ENCODE measurements around the gene DAAM2. TPM values are rescaled to one million over a fixed set of nuclear protein-coding genes. Genes with fewer than 3 reads are reported as not detected.

Gene DAAM2
- total and polyA plus RNA-seq, 4 experiments from 2014 or later, result not detected

DNA sequence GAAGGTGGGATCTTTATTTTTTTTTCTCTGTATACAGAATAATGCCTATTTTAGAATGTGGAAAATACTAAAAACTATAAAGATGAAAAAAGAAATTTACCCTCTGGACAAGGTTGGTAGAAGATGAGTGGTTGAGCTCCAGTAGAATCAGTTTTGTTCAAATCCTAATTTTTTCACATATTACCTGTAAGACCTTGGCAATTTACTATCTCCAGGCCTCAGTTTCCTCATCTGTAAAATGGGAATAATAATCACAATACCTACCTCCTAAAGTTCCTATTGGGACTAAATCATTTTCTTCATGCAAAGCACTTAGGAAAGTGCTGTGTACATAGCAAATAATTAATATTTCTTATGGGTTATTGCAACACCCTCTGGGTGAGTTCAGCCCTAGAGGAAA is 28.4 kb downstream of the DAAM2 start:
- Histone ChIP-seq H3K27ac (ENCODE audit: low read depth, low read length) (no peak overlapping the region), H3K9me3 (ENCODE audit: control insufficient read depth in 1 of 2, low read length in 2 of 2) (no peaks in the 10 kb centered on the region), H3K4me3 (ENCODE audit: low read length in 2 of 2) (no peak overlapping the region), H3K36me3 (ENCODE audit: insufficient read depth, low read length) (no peaks in the 10 kb centered on the region), H3K27me3 (ENCODE audit: insufficient read depth, low read length) (no peaks in the 10 kb centered on the region), H3K4me1 (ENCODE audit: insufficient read depth, low read length) (no peaks in the 10 kb centered on the region)
- CTCF ChIA-PET (ENCODE audit: partially characterized antibody), result no interaction called here
- no peaks in the 10 kb centered on the region for H3K9me3 Mint-ChIP-seq
- H3K4me1 Mint-ChIP-seq, result no peaks in the 10 kb centered on the region
- no peak overlapping the region for H3K27ac Mint-ChIP-seq
- intact Hi-C loops (cut with micrococcal nuclease), result no loop called here
- H3K4me3 Mint-ChIP-seq, result no peak overlapping the region
- POLR2A ChIA-PET (ENCODE audit: partially characterized antibody), result no interaction called here
- H3K36me3 Mint-ChIP-seq, result no peaks in the 10 kb centered on the region
- H3K27me3 Mint-ChIP-seq, result no peaks in the 10 kb centered on the region
- no peak for DNase-seq

DNA sequence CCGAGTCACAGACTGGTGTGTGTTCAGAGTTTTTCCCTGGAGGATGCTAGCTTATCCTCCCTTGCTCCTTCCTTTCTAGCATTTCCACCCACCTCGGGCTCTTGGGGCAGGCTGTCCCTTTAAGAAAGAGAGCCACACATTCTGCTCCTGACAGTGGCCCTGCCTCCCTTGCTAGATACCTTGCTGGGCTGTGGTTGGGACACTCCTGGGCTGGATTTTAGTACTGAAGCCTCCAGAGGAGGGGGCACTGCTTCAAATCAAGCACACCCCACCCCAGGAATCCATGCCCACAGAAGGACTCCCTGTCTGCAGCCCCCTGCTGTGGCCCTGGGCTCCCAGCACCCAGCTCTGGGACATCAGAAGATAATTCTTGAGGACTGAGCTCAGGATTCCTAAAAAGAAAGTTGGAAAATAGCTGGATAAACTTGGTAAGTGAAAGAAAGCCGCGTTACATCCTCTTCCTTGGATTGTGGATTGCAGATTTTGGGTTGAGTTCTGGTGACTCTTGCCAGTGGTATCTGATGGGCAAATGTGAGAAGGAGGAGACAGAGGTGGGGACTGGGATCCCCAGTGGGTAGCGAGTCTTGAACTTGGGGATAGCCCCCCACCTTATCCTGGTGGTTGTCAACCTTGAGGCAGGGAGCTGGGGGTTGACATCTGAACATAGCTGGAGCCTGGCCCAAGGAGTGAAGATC is 29.0 kb downstream of the DAAM2 start:
- Histone ChIP-seq H3K36me3 (ENCODE audit: insufficient read depth, low read length) (no peaks in the 10 kb centered on the region), H3K27me3 (ENCODE audit: insufficient read depth, low read length) (no peaks in the 10 kb centered on the region), H3K9me3 (ENCODE audit: control insufficient read depth in 1 of 2, low read length in 2 of 2) (no peaks in the 10 kb centered on the region), H3K4me1 (ENCODE audit: insufficient read depth, low read length) (no peaks in the 10 kb centered on the region), H3K4me3 (ENCODE audit: low read length in 2 of 2) (no peak overlapping the region), H3K27ac (ENCODE audit: low read depth, low read length) (no peak overlapping the region)
- Mint-ChIP-seq H3K4me3 (no peak overlapping the region), H3K27ac (no peak overlapping the region), H3K36me3 (no peaks in the 10 kb centered on the region), H3K9me3 (no peaks in the 10 kb centered on the region), H3K27me3 (no peaks in the 10 kb centered on the region), H3K4me1 (no peaks in the 10 kb centered on the region)
- intact Hi-C loops (cut with micrococcal nuclease), result no loop called here
- no peak for DNase-seq
- CTCF ChIA-PET (ENCODE audit: partially characterized antibody), result no interaction called here
- POLR2A ChIA-PET (ENCODE audit: partially characterized antibody), result no interaction called here

GRCh38 chr6:39821742-39822532 is 29.8 kb downstream of the DAAM2 start:
- H3K4me3 Mint-ChIP-seq, result no peak overlapping the region
- no peaks in the 10 kb centered on the region for H3K36me3 Mint-ChIP-seq
- no peaks in the 10 kb centered on the region for H3K36me3 ChIP-seq (ENCODE audit: insufficient read depth, low read length)
- no peak overlapping the region for H3K27ac ChIP-seq (ENCODE audit: low read depth, low read length)
- H3K27ac Mint-ChIP-seq, result no peak overlapping the region
- no peaks in the 10 kb centered on the region for H3K27me3 ChIP-seq (ENCODE audit: insufficient read depth, low read length)
- ChIA-PET CTCF (ENCODE audit: partially characterized antibody) (no interaction called here), POLR2A (ENCODE audit: partially characterized antibody) (no interaction called here)
- peaks cover 0 to under 1% of the 10 kb centered on the region in 2 donors for H3K27me3 Mint-ChIP-seq
- intact Hi-C loops (cut with micrococcal nuclease), result no loop called here
- no peaks in the 10 kb centered on the region for H3K9me3 ChIP-seq (ENCODE audit: control insufficient read depth in 1 of 2, low read length in 2 of 2)
- no peak for DNase-seq
- H3K4me1 Mint-ChIP-seq, result no peaks in the 10 kb centered on the region
- H3K4me3 ChIP-seq (ENCODE audit: low read length in 2 of 2), result no peak overlapping the region
- no peaks in the 10 kb centered on the region for H3K9me3 Mint-ChIP-seq
- no peaks in the 10 kb centered on the region for H3K4me1 ChIP-seq (ENCODE audit: insufficient read depth, low read length)

GRCh38 chr6:39822846-39823815 is 31.0 kb downstream of the DAAM2 start:
- Histone ChIP-seq H3K27ac (ENCODE audit: low read depth, low read length) (no peak overlapping the region), H3K27me3 (ENCODE audit: insufficient read depth, low read length) (no peaks in the 10 kb centered on the region), H3K9me3 (ENCODE audit: control insufficient read depth in 1 of 2, low read length in 2 of 2) (no peaks in the 10 kb centered on the region), H3K4me3 (ENCODE audit: low read length in 2 of 2) (no peak overlapping the region), H3K4me1 (ENCODE audit: insufficient read depth, low read length) (no peaks in the 10 kb centered on the region), H3K36me3 (ENCODE audit: insufficient read depth, low read length) (no peaks in the 10 kb centered on the region)
- intact Hi-C loops (cut with micrococcal nuclease), result no loop called here
- DNase-seq, result no peak
- H3K4me1 Mint-ChIP-seq, result no peaks in the 10 kb centered on the region
- peaks cover 0 to 7% of the 10 kb centered on the region in 2 donors for H3K27me3 Mint-ChIP-seq
- no peak overlapping the region for H3K4me3 Mint-ChIP-seq
- no peak overlapping the region for H3K27ac Mint-ChIP-seq
- POLR2A ChIA-PET (ENCODE audit: partially characterized antibody), result no interaction called here
- H3K36me3 Mint-ChIP-seq, result no peaks in the 10 kb centered on the region
- CTCF ChIA-PET (ENCODE audit: partially characterized antibody), result no interaction called here
- H3K9me3 Mint-ChIP-seq, result no peaks in the 10 kb centered on the region

DNA sequence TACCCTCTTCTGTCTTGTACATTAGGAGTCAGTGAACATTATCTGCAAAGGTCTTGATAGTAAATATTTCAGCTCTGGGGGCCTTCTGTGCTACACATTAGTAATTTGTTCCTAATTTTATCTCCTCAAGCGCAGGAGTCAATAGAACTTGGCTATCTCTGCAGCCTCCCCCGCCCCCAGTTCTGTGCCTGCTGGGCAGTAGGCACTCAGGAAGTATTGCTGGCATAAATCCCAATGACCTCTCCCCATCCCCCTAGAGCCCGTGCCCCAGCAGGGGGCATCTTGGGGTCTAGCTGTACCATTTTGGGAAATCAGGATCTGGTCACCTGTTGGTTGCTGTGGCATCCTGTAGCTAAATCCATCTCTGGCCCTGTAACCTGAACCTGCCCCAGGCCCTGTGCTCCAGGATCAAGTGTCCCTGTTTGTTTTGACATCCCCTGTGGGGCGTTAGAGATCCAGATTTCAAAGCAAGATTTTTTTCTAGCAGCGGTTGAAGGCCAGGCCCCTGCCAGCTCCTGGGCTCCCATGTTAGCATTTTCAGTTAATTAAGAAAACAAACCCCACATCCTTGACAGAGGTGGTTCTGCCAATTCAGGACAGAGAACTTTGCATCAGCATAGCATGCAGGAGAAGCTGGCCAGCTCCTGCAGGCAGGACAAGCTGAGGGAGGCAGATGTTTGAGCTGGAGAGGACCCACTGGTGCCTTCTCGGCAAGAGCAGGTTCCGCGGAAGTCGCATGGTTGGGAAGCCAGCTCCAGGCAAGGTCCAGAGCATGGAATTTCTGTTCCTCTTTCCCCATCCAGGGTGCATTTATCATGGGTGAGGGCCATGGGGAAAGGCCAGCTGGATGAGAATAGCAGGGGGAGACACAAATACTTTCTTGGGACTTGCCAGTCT is 32.1 kb downstream of the DAAM2 start:
- DNase-seq, result no peak
- no peaks in the 10 kb centered on the region for H3K27me3 ChIP-seq (ENCODE audit: insufficient read depth, low read length)
- no peaks in the 10 kb centered on the region for H3K4me1 ChIP-seq (ENCODE audit: insufficient read depth, low read length)
- H3K4me3 ChIP-seq (ENCODE audit: low read length in 2 of 2), result no peak overlapping the region
- no peak overlapping the region for H3K27ac ChIP-seq (ENCODE audit: low read depth, low read length)
- ChIA-PET CTCF (ENCODE audit: partially characterized antibody) (interaction anchor here (0.6 kb wide), 1 partner anchor 872 kb away, joined by 3 read pairs; no protein-coding TSS in a partner anchor), POLR2A (ENCODE audit: partially characterized antibody) (no interaction called here)
- intact Hi-C loops (cut with micrococcal nuclease), result no loop called here
- Mint-ChIP-seq H3K4me3 (no peak overlapping the region), H3K4me1 (no peaks in the 10 kb centered on the region), H3K27ac (no peak overlapping the region), H3K36me3 (no peaks in the 10 kb centered on the region), H3K27me3 (peaks cover 0 to 8% of the 10 kb centered on the region in 2 donors), H3K9me3 (no peaks in the 10 kb centered on the region)
- no peaks in the 10 kb centered on the region for H3K36me3 ChIP-seq (ENCODE audit: insufficient read depth, low read length)
- no peaks in the 10 kb centered on the region for H3K9me3 ChIP-seq (ENCODE audit: control insufficient read depth in 1 of 2, low read length in 2 of 2)

DNA sequence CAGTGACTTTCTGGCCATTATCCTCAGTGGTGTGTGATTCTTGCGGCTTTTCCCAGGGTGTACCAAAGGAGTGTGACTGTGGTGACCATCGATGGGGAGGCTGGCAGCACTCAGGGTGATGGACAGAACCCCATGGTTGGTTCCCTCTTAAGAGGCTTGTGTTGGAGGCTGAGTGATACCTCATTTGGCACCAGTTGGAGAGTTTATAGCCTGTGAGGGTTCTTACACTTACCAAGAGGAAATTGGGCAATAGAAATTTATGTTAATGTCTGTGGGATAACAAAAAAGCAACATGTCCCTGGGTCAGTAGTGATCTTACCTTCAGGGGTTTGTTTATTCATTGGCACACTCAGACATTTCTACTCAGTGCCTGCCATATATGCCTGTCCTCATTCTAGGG is 37.2 kb downstream of the DAAM2 start:
- Histone ChIP-seq H3K4me3 (ENCODE audit: low read length in 2 of 2) (no peak overlapping the region), H3K27ac (ENCODE audit: low read depth, low read length) (no peak overlapping the region), H3K36me3 (ENCODE audit: insufficient read depth, low read length) (no peaks in the 10 kb centered on the region), H3K4me1 (ENCODE audit: insufficient read depth, low read length) (no peaks in the 10 kb centered on the region), H3K27me3 (ENCODE audit: insufficient read depth, low read length) (no peaks in the 10 kb centered on the region), H3K9me3 (ENCODE audit: control insufficient read depth in 1 of 2, low read length in 2 of 2) (no peaks in the 10 kb centered on the region)
- no peaks in the 10 kb centered on the region for H3K9me3 Mint-ChIP-seq
- H3K27me3 Mint-ChIP-seq, result peaks cover 4 to 8% of the 10 kb centered on the region in 2 donors
- no peaks in the 10 kb centered on the region for H3K36me3 Mint-ChIP-seq
- POLR2A ChIA-PET (ENCODE audit: partially characterized antibody), result no interaction called here
- no peak overlapping the region for H3K4me3 Mint-ChIP-seq
- no peak overlapping the region for H3K27ac Mint-ChIP-seq
- no peaks in the 10 kb centered on the region for H3K4me1 Mint-ChIP-seq
- intact Hi-C loops (cut with micrococcal nuclease), result no loop called here
- DNase-seq, result no peak
- CTCF ChIA-PET (ENCODE audit: partially characterized antibody), result no interaction called here

Data from CD4-positive, alpha-beta memory T cell (primary cell).